CD14-positive monocyte (primary cell): ENCODE results near the gene FUNDC1. TPM values are rescaled to one million over a fixed set of nuclear protein-coding genes. Genes with fewer than 3 reads are reported as not detected.

Experiments used
- DNase-seq, 3 donors: peaks; one replicate each; pipeline ENCODE4 v3.0.0-alpha.2; 2011 to 2022
- H2AFZ ChIP-seq: 2 replicates; pipeline ENCODE4 v1.6.0; 2012; ENCODE audit warnings: mild to moderate bottlenecking, low read depth, low read length, inconsistent platforms; ENCODE audit not compliant: insufficient read depth, poor library complexity, severe bottlenecking
- H3K27ac ChIP-seq, 2 donors: 1 replicate in 1 of 2; 2 replicates in 1 of 2; pipeline ENCODE4 v1.5.1; 2012 to 2013; ENCODE audit warnings: low read length in 2 of 2, control low read depth in 1 of 2, inconsistent platforms in 1 of 2, low read depth in 1 of 2, mild to moderate bottlenecking in 1 of 2
- H3K27me3 ChIP-seq, 2 donors: one replicate each; pipeline versions ENCODE4 v1.6.0 to v1.6.1; 2011 to 2013; ENCODE audit warnings: low read length in 2 of 2; ENCODE audit not compliant: control insufficient read depth in 2 of 2, insufficient read depth in 2 of 2
- H3K36me3 ChIP-seq, 2 donors: replicated peaks in 1 of 2; 1 replicate in 1 of 2; 2 replicates in 1 of 2; pipeline versions ENCODE4 v1.5.1 to v1.6.1; 2012 to 2013; ENCODE audit warnings: low read length in 2 of 2, control low read depth in 1 of 2, inconsistent platforms in 1 of 2, mild to moderate bottlenecking in 1 of 2; ENCODE audit not compliant: insufficient read depth in 2 of 2, control insufficient read depth in 1 of 2
- H3K4me1 ChIP-seq, 2 donors: 1 replicate in 1 of 2; 2 replicates in 1 of 2; pipeline versions ENCODE4 v1.5.1 to v1.6.1; 2012 to 2013; ENCODE audit warnings: low read length in 2 of 2, control low read depth in 1 of 2, inconsistent platforms in 1 of 2, mild to moderate bottlenecking in 1 of 2, moderate library complexity in 1 of 2; ENCODE audit not compliant: insufficient read depth in 2 of 2, control insufficient read depth in 1 of 2
- H3K4me2 ChIP-seq: replicated peaks from 2 replicates; pipeline ENCODE3; 2012; ENCODE audit warnings: low read length, moderate library complexity, mild to moderate bottlenecking; ENCODE audit not compliant: poor library complexity, severe bottlenecking; ENCODE audit errors: extremely low read depth
- H3K4me3 ChIP-seq, 3 experiments: fragments of 200-600 bp in 1 of 3; sonication (generic) in 1 of 3; replicated peaks in 1 of 3; 1 replicate in 2 of 3; 2 replicates in 1 of 3; pipeline ENCODE4 v1.5.1; 2011 to 2013; ENCODE audit warnings: low read length in 3 of 3, mild to moderate bottlenecking in 3 of 3, control low read depth in 2 of 3, low read depth in 2 of 3, inconsistent platforms in 1 of 3, moderate library complexity in 1 of 3
- H3K79me2 ChIP-seq: 2 replicates; pipeline ENCODE4 v1.6.0; 2012; ENCODE audit warnings: mild to moderate bottlenecking, control low read depth, inconsistent platforms, low read length, moderate library complexity; ENCODE audit not compliant: insufficient read depth
- H3K9ac ChIP-seq: 2 replicates; pipeline ENCODE4 v1.6.0; 2017; ENCODE audit warnings: low read length, mild to moderate bottlenecking; ENCODE audit not compliant: insufficient read depth, poor library complexity, severe bottlenecking
- H3K9me3 ChIP-seq, 2 donors: replicated peaks in 1 of 2; 1 replicate in 1 of 2; 2 replicates in 1 of 2; pipeline versions ENCODE4 v1.5.1 to v1.6.1; 2012 to 2013; ENCODE audit warnings: low read length in 2 of 2, control low read depth in 1 of 2; ENCODE audit not compliant: control insufficient read depth in 1 of 2, insufficient read depth in 1 of 2
- H4K20me1 ChIP-seq: 2 replicates; pipeline ENCODE4 v1.6.0; 2012; ENCODE audit warnings: mild to moderate bottlenecking, low read length, control low read depth, moderate library complexity; ENCODE audit not compliant: insufficient read depth
- H3K27ac Mint-ChIP-seq, 7 donors: one replicate each; pipeline ENCODE4 v1.8.0; 2020; ENCODE audit warnings: mild to moderate bottlenecking in 7 of 7, mixed read lengths in 7 of 7, moderate library complexity in 6 of 7, inconsistent platforms in 2 of 7
- H3K27me3 Mint-ChIP-seq, 3 donors: one replicate each; pipeline ENCODE4 v1.8.0; 2021 to 2022; ENCODE audit warnings: low read depth in 3 of 3, mild to moderate bottlenecking in 3 of 3, mixed read lengths in 3 of 3, moderate library complexity in 3 of 3, inconsistent platforms in 1 of 3
- H3K36me3 Mint-ChIP-seq, 2 donors: one replicate each; pipeline ENCODE4 v1.8.0; 2020; ENCODE audit warnings: mixed read lengths in 2 of 2, inconsistent platforms in 1 of 2, mild to moderate bottlenecking in 1 of 2
- H3K4me1 Mint-ChIP-seq: one replicate; pipeline ENCODE4 v1.8.0; 2020; ENCODE audit warnings: mild to moderate bottlenecking, mixed read lengths
- H3K4me3 Mint-ChIP-seq, 2 donors: one replicate each; pipeline ENCODE4 v1.8.0; 2020; ENCODE audit warnings: mild to moderate bottlenecking in 2 of 2, mixed read lengths in 2 of 2, moderate library complexity in 1 of 2
- H3K9me3 Mint-ChIP-seq, 7 donors: one replicate each; pipeline ENCODE4 v1.8.0; 2020 to 2022; ENCODE audit warnings: mixed read lengths in 7 of 7, mild to moderate bottlenecking in 6 of 7, moderate library complexity in 6 of 7, inconsistent platforms in 2 of 7
- WGBS: methylation state at CpG from one replicate; pipeline ENCODE4 v1.1.5; 2013; ENCODE audit warnings: missing lambda C conversion rate; ENCODE audit not compliant: insufficient coverage; 5-methylcytosine and 5-hydroxymethylcytosine counted together
- intact Hi-C, 2 donors: fragments of 100-400 bp; cut with micrococcal nuclease; formaldehyde crosslinking; loops; one replicate each; pipeline versions ENCODE4 v1.15.0 to v1.15.1; 2023
- polyA plus RNA-seq, 3 donors: library from polyadenylated mRNA; depleted of rRNA in 1 of 3; unstranded in 2 of 3; stranded (reverse) in 1 of 3; fragments of 300-500 nt in 2 of 3; fragments of >200 nt in 1 of 3; fragmentation: Illumina TruSeq in 2 of 3; gene quantifications; 1 replicate in 2 of 3; 2 replicates in 1 of 3; pipeline ENCODE4 v1.2.3, GENCODE V29; 2012 to 2021
- TF ChIP-seq, protein P1 (sequence below): fragments of 200-600 bp; IDR thresholded peaks from one replicate; pipeline ENCODE4 v1.8.0; 2022; ENCODE audit warnings: antibody characterized with exemption, mild to moderate bottlenecking

Gene FUNDC1
- polyA plus RNA-seq, 3 donors = 3.5 to 10.2 (median 8.5) TPM

DNA sequence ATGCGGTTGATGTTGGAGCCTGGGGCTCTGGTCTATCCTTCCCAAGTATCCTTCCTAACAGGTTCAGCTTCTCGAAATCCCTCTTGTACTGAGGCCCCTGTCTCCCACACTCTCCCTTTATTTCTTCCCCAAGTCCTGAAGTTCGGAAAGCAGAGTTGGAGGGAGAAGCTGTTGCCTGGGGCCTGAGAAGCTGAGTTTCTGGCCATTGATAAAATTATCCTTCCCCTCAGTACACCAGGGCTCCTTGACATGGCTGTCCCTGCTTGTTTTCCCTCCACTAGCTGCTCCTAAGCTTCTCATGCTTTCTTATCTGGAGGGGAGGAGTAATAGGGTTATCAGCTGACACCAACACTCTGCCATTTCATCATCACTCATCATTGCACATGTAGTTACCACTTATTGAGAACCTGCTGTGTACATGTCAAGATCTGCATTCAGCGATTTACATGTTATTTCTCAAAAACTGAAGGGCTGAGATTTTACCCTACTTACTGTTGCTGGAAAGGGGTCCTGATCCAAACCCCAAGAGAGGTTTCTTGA is 58.0 kb downstream of the FUNDC1 start:
- no peaks in the 10 kb centered on the region for H3K36me3 Mint-ChIP-seq
- Histone ChIP-seq H3K9ac (no peak overlapping the region), H3K4me1 (no peaks in the 10 kb centered on the region), H3K27me3 (no peaks in the 10 kb centered on the region), H2AFZ (no peak overlapping the region), H3K4me3 (no peak overlapping the region), H3K4me2 (no peak overlapping the region), H3K9me3 (no peaks in the 10 kb centered on the region), H4K20me1 (no peaks in the 10 kb centered on the region), H3K36me3 (no peaks in the 10 kb centered on the region), H3K79me2 (no peaks in the 10 kb centered on the region), H3K27ac (no peak overlapping the region)
- TF ChIP-seq, protein P1, sequence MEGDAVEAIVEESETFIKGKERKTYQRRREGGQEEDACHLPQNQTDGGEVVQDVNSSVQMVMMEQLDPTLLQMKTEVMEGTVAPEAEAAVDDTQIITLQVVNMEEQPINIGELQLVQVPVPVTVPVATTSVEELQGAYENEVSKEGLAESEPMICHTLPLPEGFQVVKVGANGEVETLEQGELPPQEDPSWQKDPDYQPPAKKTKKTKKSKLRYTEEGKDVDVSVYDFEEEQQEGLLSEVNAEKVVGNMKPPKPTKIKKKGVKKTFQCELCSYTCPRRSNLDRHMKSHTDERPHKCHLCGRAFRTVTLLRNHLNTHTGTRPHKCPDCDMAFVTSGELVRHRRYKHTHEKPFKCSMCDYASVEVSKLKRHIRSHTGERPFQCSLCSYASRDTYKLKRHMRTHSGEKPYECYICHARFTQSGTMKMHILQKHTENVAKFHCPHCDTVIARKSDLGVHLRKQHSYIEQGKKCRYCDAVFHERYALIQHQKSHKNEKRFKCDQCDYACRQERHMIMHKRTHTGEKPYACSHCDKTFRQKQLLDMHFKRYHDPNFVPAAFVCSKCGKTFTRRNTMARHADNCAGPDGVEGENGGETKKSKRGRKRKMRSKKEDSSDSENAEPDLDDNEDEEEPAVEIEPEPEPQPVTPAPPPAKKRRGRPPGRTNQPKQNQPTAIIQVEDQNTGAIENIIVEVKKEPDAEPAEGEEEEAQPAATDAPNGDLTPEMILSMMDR = no peak
- peaks cover 0 to 14% (median 2%) of the 10 kb centered on the region in 3 donors for H3K27me3 Mint-ChIP-seq
- H3K4me3 Mint-ChIP-seq = no peak overlapping the region
- WGBS = no CpG with 5 or more reads among the region's 4 CpGs
- peaks cover 0 to 5% (median 0%) of the 10 kb centered on the region in 7 donors for H3K9me3 Mint-ChIP-seq
- no peak overlapping the region for H3K27ac Mint-ChIP-seq
- intact Hi-C loops = no loop called here
- H3K4me1 Mint-ChIP-seq = peaks cover 5% of the 10 kb centered on the region
- DNase-seq = no peak

GRCh38 chrX:44483965-44484606 is 58.6 kb downstream of the FUNDC1 start:
- Histone ChIP-seq H3K4me2 (no peak overlapping the region), H3K9me3 (no peaks in the 10 kb centered on the region), H3K9ac (no peak overlapping the region), H3K27me3 (no peaks in the 10 kb centered on the region), H4K20me1 (no peaks in the 10 kb centered on the region), H3K36me3 (no peaks in the 10 kb centered on the region), H3K4me3 (no peak overlapping the region), H3K27ac (no peak overlapping the region), H2AFZ (no peak overlapping the region), H3K79me2 (no peaks in the 10 kb centered on the region), H3K4me1 (no peaks in the 10 kb centered on the region)
- intact Hi-C loops = no loop called here
- Mint-ChIP-seq H3K27ac (no peak overlapping the region), H3K4me3 (no peak overlapping the region), H3K27me3 (peaks cover 0 to 14% (median 2%) of the 10 kb centered on the region in 3 donors), H3K36me3 (no peaks in the 10 kb centered on the region), H3K4me1 (peaks cover 5% of the 10 kb centered on the region), H3K9me3 (peaks cover 0 to 5% (median 0%) of the 10 kb centered on the region in 7 donors)
- TF ChIP-seq, protein P1 = no peak
- 100% methylated on average over 3 of the region's 8 CpGs for WGBS
- no peak for DNase-seq
